Progenitor cell of endocrine pancreas (in vitro differentiated cells): Measurements from ENCODE around the gene USH1C. TPM values are rescaled to one million over a fixed set of nuclear protein-coding genes. Genes with fewer than 3 reads are reported as not detected.

ENCODE experiments used
- DNase-seq: peaks from one replicate; pipeline ENCODE4 v3.0.0; 2021; ENCODE audit warnings: low spot score; ENCODE audit not compliant: unreplicated experiment
- H3K27ac Mint-ChIP-seq: 2 replicates; pipeline ENCODE4 v1.8.0; 2021; ENCODE audit warnings: mild to moderate bottlenecking, moderate library complexity, mixed read lengths
- H3K27me3 Mint-ChIP-seq: 2 replicates; pipeline ENCODE4 v1.8.0; 2021; ENCODE audit warnings: mixed read lengths
- H3K36me3 Mint-ChIP-seq: 2 replicates; pipeline ENCODE4 v1.8.0; 2022; ENCODE audit warnings: mixed read lengths; ENCODE audit not compliant: insufficient read depth
- H3K4me1 Mint-ChIP-seq: 2 replicates; pipeline ENCODE4 v1.8.0; 2021; ENCODE audit warnings: low read depth, mixed read lengths
- H3K4me3 Mint-ChIP-seq: 2 replicates; pipeline ENCODE4 v1.8.0; 2021; ENCODE audit warnings: low read depth, mild to moderate bottlenecking, moderate library complexity, mixed read lengths
- H3K9me3 Mint-ChIP-seq: 2 replicates; pipeline ENCODE4 v1.8.0; 2021; ENCODE audit warnings: low read depth, mixed read lengths
- CTCF ChIP-seq: fragments of 200-600 bp; sonication (generic); IDR thresholded peaks from one replicate; pipeline ENCODE4 v1.5.0; 2021; ENCODE audit warnings: antibody characterized with exemption, mild to moderate bottlenecking; ENCODE audit not compliant: unreplicated experiment
- total RNA-seq: library from RNA; stranded (reverse); gene quantifications from 2 replicates; pipeline ENCODE4 v1.2.1, GENCODE V29; 2021

USH1C gene
- total RNA-seq, 1 donor from 2014 or later, result 15.8 TPM

GRCh38 chr11:17526931-17527627, 17.1 kb downstream of the USH1C start:
- H3K27me3 Mint-ChIP-seq, result peaks cover 12% of the 10 kb centered on the region
- no peaks in the 10 kb centered on the region for H3K9me3 Mint-ChIP-seq
- H3K4me1 Mint-ChIP-seq, result peaks cover 5% of the 10 kb centered on the region
- no peak for TF ChIP-seq CTCF
- H3K36me3 Mint-ChIP-seq, result no peaks in the 10 kb centered on the region
- H3K4me3 Mint-ChIP-seq, result no peak overlapping the region
- H3K27ac Mint-ChIP-seq, result no peak overlapping the region
- no peak for DNase-seq

GRCh38 chr11:17526326-17526725, 17.9 kb downstream of the USH1C start:
- H3K27me3 Mint-ChIP-seq, result peaks cover 8% of the 10 kb centered on the region
- no peak overlapping the region for H3K4me3 Mint-ChIP-seq
- no peak for TF ChIP-seq CTCF
- no peaks in the 10 kb centered on the region for H3K4me1 Mint-ChIP-seq
- H3K9me3 Mint-ChIP-seq, result no peaks in the 10 kb centered on the region
- H3K36me3 Mint-ChIP-seq, result no peaks in the 10 kb centered on the region
- H3K27ac Mint-ChIP-seq, result no peak overlapping the region
- no peak for DNase-seq

- no peak for TF ChIP-seq CTCF
- no peak for DNase-seq
- Mint-ChIP-seq H3K27ac (no peak overlapping the region), H3K9me3 (no peaks in the 10 kb centered on the region), H3K36me3 (no peaks in the 10 kb centered on the region), H3K27me3 (peaks cover 9% of the 10 kb centered on the region), H3K4me1 (no peaks in the 10 kb centered on the region), H3K4me3 (no peak overlapping the region)
These were observed 18.6 kb downstream of the USH1C start for GRCh38 chr11:17525570-17525969.

GRCh38 chr11:17524221-17524620, 20.0 kb downstream of the USH1C start:
- TF ChIP-seq CTCF, result no peak
- Mint-ChIP-seq H3K27ac (no peak overlapping the region), H3K36me3 (peaks cover 2% of the 10 kb centered on the region), H3K4me1 (no peaks in the 10 kb centered on the region), H3K4me3 (no peak overlapping the region), H3K27me3 (peaks cover 3% of the 10 kb centered on the region), H3K9me3 (no peaks in the 10 kb centered on the region)
- DNase-seq, result no peak

- H3K4me3 Mint-ChIP-seq, result no peak overlapping the region
- H3K4me1 Mint-ChIP-seq, result peaks cover 3% of the 10 kb centered on the region
- no peaks in the 10 kb centered on the region for H3K9me3 Mint-ChIP-seq
- H3K27me3 Mint-ChIP-seq, result peaks cover 3% of the 10 kb centered on the region
- no peak for DNase-seq
- no peak overlapping the region for H3K27ac Mint-ChIP-seq
- no peak for TF ChIP-seq CTCF
- H3K36me3 Mint-ChIP-seq, result peaks cover 2% of the 10 kb centered on the region
These were observed 21.6 kb downstream of the USH1C start for GRCh38 chr11:17522655-17523054.
